C4-2B (cell line): Measurements from ENCODE around the gene PDCD5.

Experiments
- ZFX ChIP-seq: fragments of 450-650 bp; IDR thresholded peaks from 2 replicates; pipeline ENCODE4 v1.6.1; 2017
- TF ChIP-seq, protein P1 (sequence below): fragments of 450-650 bp; conservative IDR thresholded peaks from 2 replicates; pipeline ENCODE4 v1.5.1; 2017; ENCODE audit warnings: mild to moderate bottlenecking

DNA sequence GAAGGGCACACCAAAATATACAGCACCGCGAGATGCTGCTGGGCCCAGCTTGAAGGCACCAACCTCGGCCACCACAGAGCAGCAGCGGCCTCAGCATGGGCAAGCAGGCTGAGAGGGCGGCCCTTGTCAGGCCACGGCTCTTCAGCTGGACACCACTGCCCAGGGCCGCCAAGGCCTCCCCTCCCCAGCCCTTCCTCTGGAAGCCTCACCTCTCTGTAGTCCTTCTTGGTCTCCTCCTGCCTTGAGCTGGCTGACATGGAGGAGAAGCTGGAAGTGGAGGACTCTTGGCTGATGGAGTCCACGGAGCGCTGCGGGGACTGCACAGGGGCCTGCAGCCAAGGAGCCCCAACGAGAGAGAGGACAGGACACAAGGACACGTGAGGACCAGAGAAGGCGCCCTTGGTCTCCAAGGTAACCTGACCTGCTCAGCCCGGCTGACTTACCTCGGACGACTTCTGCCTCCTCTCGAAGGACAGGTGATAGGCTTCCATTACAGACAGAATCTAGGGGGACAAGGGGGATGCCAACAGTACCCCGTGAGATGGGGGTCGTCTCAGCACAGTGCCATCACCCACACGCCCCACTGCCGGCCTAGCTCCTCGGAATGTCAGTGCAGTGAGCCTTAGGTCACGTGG lies 38.2 kb downstream of the PDCD5 start:
- TF ChIP-seq, protein P1, sequence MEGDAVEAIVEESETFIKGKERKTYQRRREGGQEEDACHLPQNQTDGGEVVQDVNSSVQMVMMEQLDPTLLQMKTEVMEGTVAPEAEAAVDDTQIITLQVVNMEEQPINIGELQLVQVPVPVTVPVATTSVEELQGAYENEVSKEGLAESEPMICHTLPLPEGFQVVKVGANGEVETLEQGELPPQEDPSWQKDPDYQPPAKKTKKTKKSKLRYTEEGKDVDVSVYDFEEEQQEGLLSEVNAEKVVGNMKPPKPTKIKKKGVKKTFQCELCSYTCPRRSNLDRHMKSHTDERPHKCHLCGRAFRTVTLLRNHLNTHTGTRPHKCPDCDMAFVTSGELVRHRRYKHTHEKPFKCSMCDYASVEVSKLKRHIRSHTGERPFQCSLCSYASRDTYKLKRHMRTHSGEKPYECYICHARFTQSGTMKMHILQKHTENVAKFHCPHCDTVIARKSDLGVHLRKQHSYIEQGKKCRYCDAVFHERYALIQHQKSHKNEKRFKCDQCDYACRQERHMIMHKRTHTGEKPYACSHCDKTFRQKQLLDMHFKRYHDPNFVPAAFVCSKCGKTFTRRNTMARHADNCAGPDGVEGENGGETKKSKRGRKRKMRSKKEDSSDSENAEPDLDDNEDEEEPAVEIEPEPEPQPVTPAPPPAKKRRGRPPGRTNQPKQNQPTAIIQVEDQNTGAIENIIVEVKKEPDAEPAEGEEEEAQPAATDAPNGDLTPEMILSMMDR: no peak
- TF ChIP-seq ZFX: no peak
